SIG-M5 (cell line): ENCODE data around the gene CIPC.

Source experiments
- DNase-seq: peaks from one replicate; lab custom pipeline; 2025; lab: John Stamatoyannopoulos, UW

The CIPC gene

DNA sequence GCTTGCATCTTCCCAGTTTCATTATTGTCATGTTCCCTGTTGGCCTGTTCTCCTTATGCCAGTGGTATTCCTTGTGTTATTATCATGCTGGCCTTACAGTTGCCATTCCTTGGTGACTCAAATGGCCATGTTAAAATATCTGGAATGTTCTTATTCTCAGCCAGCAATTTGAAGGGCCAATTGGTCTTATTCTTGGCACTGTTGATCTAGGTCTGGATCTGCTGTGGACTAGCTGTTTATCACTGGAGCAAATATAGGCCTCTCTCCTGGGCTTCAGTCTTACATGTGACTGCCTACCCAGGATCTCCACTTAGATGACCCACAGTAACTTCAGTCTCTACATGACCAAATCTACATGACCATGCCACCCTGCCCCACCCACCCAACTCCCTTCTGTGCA, 5.4 kb downstream of the CIPC start:
- no peak for DNase-seq

DNA sequence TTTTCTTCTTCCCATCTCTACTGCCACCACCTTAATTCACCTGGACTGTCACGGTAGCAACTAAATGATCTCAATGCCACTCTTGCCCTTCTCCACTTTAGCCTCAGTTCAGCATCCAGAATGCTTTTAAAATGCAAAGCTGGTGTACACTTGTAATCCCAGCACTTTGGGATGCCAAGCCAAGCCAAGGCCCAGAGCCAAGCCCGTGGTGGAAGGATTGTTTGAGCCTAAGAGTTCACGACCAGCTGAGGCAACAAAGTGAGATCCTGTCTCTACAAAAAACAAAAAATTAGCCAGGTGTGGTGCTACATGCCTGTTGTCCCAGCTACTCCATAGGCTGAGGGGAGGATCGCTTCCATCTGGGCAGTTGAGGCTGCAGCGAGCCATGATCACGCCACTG, 5.9 kb downstream of the CIPC start:
- no peak for DNase-seq

DNA sequence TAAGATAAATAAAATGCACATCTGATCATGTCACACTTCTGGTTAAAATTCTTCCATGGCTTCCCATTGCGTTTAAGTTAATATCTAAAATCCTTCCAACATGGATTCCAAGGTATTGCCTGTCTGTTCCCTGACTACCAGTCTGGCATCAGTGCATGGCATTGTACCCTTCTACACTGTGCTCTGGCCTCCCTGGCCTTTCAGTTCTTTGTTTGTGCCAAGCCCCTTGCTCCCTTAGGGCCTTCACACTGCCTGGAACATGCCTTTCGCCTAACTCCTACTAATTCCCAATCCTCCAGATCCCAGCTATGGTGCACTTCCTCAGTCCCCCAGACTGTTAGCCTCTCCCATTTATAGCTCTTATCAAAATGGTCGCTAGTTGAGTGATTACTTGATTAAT, 6.3 kb downstream of the CIPC start:
- DNase-seq = no peak

DNA sequence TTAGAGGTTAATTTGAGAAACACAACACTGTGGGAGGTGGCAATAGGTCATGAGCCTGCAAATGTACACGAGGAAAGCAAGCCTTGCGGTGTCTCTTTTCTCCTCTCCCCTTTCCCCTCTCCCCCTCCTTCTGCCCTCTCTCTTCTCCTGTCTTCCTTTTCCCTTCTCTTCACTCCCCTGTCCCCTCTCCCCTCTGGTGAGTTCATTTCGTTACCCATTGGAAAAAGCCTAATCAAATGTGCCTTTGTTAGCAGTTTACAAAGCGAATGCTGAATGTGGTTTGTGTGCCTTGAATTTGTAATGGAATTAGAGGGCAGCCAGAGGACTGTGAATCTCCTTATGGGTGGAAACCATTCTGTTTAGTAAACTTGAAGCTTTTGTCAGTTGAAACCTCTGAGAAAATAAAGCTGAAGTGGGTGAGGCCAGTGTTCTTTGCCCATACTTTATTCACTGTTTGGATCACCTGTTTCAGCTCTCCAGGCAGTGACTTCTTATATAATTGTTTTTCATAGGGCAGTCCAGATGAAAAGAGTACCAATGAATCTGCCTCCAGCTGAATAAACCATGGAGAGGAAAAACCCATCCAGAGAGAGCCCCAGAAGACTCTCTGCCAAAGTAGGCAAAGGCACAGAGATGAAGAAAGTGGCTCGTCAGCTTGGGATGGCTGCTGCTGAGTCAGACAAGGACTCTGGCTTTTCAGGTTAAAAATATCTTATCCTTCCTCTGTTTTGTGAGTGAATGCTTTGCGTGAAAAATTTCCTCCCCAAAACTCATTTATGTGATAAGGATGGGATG, 7.3 kb downstream of the CIPC start:
- DNase-seq = no peak

DNA sequence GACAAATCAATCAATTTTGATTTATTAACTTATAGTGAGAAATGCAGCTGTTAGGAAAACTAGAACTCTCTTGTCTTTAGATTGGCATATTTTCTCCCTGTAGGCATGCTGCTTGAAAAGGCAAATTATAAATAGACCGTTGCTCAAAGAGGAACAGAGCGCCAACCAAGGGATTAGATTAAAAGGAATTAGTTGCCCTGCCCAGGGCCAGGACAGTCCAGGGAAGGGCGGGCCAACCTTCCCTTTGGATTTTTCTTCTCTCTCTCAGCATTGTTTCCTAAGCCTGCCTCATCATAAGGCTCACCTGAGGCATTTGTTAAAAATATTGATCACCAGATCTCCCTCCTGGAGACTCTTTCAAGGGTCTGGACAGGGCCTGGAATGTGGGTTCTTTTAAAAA, 8.6 kb downstream of the CIPC start:
- no peak for DNase-seq

DNA sequence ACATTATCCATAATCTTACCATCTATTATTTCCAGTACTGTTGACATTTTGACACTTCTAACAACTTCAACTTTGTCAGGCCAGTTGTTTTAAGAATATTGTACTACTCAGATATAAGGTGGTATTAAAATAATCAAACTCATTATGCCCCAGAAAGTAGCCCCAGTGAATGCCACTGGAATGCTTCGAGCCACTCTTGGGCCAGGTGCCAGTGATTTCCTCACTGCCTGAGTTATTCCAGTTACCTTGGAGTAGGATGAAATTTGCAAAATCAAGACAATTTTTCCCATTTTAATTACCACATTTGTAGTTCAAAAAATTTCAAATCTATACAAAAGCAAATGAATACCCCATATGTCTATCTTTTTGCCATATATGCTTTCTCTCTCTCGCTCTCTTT, 9.2 kb downstream of the CIPC start:
- no peak for DNase-seq

DNA sequence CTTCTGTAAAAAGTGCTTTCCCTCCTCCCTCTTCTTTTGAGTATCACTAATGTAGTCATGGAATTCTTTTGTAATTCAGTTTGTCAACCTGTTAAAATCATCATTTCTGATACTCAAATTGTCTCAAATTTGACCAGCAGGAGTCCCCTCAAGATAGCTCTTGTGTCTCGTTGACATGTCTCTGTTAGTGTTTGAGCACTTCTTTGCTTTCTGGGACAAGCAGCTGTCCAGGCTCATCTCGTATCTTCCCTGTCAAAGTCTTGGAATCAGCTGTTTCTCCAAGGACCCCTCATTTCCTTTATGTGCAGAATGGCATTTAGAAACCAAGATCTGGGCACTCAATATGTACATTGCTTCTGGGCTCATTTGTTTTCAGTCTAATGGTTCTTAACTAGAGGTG, 10.7 kb downstream of the CIPC start:
- no peak for DNase-seq

DNA sequence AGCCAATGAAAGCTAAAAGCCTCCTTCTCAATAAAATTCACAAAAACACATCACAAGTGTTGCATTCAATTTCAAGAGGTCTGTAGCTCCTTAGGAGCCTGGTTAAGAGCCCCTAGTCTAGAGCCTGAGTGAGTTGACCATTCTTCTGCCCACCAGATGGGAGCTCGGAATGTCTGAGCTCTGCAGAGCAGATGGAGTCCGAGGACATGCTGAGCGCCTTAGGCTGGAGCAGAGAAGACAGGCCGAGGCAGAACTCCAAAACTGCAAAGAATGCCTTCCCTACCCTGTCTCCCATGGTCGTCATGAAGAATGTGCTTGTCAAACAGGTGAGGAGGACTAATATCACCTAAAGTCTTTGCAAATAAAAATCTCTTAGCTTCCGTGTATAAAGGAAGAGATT, 11.6 kb downstream of the CIPC start:
- DNase-seq = no peak

DNA sequence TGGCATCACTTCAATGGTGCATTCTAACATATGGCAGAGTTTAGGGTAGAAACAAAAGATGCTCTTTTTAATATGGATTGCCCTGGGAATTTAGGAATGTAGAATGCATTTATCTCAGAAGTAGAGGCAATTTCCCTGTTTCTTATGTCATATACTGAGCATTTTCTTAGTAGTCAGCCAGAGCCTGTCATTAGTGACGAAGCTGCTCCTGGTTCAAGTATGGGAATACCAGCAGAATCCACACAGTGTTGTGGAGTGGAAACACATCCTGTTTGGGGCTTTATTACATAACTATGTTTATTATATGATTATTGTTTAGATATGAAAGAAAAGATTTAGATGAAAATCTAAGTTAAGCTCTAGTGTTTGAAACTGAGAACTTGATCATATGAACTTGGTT, 12.2 kb downstream of the CIPC start:
- DNase-seq = no peak

DNA sequence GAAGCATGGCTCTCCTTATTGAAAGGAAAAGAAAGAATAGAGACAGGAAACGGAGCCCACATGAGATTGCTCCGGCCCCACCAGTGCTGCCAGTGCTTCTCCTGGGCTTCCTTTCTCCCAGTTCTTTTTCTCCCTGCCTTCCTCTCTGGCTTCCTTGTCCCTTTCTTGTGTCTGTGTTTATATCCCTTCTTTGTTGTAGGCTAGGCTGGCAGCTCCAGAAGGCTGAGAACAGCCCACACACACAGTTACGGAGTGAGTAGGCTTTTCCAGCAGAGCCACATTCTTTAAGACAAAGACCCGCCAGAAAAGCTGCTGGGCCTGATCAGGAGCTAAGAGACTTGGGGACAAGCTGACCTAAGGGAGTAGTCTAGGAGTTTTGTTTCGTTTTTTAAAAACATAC, 13.0 kb downstream of the CIPC start:
- DNase-seq = no peak

DNA sequence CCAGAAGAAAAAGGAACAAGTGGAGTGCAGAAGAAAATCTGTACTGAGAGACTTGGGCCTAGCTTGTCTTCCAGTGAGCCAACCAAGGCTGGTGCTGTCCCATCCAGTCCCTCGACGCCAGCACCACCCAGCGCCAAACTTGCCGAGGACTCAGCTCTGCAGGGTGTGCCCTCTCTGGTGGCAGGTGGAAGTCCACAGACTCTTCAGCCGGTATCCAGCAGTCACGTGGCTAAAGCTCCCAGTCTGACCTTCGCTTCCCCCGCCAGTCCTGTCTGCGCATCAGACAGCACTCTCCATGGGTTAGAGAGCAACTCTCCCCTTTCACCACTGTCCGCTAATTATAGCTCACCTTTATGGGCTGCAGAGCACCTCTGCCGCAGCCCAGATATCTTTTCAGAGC, 15.6 kb downstream of the CIPC start:
- no peak for DNase-seq

DNA sequence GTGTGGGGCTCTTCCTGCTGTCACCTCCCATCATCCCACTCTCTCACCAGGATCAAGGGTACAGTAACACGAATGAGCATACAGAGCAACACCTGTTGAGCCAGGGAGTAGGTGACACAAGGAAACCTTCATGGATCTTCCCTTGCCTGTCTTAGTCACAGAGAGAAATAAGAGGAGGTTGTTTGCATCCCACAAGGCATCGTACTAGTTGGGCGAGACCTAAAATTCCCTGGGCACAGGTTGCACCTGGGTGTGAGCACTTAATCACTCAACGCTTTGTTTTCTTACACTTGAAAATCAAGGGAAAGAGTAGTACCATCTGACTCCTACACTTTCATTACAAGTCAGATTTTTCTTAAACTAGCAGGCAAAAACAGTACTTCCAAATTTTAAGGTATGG, 16.6 kb downstream of the CIPC start:
- DNase-seq = no peak

DNA sequence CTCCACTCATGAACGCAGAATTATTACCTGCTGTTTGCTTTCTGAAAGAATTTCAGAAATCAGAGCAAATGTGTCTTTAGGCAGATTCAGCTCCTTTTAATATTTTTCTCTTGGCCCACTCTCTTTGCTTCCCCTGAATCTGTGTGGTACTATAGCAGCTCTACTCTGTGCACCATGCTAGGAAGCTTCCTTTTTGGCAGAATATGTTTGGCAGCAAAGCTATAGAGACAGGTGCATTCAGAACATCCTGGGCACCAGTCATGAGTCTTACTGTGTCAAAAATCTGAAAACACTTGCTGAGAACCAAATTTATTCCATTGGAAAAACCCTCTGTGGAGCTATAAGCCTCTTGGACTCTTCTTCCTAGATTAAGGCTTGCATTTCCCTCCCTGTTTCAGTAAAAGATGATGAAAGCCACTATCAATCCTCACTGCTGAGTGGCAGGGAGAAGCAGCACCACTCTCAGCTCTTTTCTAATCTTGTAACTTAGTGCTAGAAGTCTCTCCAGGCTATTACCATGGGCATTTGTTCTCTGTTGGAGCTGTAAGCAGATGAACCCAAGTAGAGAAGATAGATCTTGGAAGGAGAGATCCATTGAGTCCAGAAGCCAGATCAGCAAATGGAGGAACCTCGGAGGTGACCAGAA, 18.2 kb downstream of the CIPC start:
- DNase-seq = no peak

DNA sequence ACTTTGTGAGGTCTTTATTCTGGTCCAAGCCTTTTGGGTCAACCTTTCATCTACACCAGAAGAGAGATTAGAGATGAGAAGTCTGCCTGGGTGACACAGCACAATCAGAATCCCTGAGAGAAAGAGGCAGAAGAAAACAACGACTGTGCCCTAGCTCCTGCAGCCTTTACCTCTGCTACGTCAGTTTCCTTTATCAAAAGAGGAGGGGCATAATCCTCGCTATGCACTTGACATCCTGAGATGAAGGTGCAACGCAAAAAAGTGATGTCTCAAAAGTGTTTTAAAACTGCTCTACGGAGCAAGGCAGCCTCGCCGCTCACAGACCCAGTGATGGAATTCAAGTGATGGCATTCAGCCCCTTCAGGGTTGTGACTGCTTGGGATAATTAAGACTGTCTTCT, 21.8 kb downstream of the CIPC start:
- DNase-seq = no peak

DNA sequence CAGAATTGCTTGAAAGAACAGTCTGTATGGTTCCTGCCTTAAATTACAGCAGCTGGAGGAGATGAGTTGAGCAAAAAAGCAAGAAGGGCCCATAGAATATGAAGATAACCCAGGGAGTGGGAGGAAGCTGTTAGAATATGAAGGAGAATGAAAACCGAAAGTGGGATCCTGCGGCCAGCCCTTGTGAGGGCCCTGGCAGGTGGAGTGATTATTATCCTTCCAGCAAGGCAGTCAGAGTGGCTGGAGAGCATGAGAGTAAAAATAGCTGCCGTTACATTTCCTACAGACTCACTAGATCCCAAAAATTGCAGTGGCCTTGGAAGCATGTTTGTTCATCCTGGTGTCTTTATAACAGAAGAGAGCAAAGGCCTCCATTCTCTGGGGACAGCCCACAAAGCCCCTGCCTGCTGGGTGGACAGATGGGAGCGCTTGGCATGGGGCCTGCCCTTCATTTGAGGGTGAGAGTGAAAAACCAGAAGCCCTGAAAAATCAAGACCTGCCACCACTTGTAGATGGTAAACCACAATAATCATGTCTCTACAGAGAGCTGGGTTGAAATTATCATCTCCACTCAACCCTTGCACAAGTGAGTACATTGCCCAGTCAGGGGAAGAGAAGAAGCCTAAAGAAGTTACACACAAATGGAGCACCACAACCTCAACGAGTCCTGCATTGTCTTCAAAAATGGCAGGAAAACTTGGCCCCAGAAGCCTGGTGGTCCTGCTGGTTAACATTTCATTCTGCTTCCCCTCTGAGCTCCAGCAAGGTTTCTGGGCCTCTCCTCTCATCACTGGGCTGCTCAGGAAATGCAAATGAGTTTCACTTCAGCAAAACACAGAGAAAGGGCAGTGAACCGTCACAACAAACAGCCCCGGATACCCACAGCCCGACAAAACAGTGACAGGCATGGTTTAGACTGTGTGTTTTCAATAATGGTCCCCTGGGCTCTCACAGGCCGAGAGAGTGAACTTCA, 23.0 kb downstream of the CIPC start:
- peak; percentile 2 for DNase-seq

DNA sequence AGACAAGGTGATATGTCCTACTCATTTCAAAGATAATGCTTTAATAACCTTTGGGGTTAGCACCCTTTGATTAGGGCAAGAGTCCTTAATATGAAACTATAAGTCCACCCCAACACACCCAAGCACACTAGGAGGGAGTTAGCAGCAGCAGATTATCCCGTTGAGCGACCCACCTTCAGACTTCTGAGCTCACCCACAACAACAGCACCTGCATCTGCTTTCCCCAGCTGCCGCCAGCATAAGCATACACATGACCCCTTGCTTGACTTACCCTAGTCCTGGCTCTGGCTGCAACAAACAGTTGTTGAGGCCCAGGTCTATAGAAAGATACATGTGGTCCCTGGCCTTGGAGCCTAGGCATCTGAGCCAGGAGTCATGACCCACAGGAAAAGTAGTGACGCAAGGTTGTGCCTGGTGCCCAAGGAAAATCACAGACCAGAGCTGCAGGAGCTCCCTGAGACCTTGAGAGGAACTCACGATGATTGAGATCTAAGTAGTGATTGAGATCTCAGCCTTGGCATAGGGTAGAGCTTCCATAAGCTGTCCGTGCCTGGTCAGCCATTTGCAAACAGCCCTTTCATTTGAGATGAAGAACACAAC, 24.6 kb downstream of the CIPC start:
- DNase-seq = no peak

DNA sequence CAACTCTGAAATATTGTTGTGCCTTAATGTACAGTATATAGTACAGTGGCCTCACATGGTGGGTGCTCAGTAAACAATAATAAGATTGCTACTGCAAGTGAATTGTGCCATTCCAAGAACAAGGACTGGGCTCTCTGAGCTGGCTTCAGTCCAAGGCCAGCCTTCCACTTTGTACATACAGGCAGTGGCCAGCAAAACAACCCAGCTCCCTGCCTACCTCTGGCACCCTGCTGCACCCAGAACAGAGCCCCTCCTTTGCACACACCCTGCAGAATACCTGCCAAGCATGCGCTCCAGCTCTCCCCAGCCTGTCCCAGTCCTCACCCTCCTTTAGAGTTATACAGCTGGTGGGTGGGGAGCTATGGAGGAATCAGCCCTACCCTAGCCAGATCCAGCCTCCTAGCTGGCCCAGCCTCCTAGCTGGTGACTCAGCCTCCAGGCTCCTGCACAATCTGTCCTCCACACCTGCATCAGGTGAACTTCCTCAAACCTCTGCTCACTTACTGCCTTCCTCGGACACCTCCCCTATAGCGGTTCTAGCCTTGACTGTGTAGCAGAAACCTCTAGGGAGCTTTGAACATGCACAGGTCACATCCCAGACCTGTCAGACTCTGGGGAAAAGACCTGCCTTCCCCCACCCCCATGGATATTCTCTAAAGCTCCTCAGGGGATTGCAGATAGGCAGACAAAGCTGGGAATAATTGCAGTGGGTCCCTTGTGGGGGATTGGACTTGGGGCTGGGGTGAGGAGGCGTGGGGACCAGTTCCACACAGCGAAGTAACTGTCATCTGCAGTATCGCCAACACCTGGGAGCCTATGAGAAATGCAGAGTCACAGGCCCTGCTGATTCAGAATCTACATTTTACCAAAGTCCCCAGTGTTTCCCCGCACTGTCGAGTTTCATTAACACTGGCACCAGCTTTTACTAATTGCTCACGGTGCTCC, 25.6 kb downstream of the CIPC start:
- no peak for DNase-seq

DNA sequence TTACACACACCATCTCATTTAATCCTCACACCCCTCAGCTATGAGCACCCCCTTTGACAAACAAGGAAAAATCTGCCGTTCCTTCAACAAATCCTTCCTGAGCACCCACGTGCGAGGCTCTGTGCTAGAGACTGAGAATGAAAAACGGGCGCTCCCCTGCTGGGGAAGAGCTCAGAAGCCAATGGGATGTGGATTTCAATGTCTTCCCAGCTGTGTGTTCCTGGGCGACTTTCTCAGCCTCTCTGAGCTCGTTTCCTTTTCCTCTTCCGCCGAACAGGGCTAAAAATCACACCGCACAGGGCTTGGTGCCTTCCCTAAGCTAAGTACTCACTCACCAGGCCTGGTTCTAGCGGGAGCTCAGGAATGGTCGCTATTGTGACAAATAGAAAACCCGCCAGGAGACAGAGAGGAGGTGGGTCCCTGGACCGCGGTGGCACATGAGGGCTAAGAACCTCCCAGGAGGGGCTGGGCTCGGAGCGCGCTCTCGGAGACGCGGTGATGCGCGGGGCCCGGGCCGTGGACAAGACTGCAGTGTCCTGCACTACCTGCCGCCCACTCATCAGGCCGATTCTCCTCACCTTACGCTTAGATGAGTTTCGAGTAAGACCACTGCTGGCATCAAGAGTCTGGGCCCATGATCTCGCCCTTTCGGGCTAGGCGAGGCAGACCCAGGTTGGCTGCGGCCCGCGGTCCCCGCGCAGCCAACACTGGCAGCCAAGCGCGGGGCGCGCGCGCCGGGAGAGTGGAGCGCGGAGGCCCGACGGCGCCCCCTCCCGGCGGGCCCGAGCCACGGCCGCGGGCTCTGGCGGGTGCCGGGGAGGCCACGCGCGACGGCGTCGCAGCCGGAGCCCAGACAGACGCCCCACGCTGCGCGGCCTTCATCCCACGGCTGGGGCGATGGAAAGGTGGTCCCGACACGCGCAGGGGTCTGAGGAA, 26.6 kb downstream of the CIPC start:
- no peak for DNase-seq

DNA sequence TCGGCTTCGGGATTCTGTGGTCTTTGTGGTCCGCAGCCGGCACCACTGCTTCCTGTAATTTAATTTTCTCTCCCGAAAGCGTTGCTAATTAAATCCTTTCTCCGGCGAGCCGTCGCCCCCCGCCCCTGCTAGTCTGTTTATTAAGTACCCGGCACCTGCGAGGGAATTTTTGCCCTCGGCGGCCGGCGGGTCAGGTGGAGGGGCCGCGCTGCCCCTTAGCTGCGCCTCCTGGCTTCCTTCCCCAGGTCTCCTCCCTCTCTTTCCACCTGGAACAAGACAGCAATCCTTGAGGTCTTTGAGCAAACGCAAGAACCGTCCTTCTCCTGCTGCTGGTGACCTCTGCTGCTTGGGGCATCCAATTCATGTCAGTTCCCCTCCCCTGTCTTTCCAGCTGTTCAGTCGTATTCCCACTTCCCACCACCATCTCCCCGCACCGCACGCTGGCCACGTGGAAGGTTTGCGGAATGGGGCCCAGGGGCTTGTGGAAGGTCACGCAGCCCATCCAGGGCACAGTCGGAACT, 27.3 kb downstream of the CIPC start:
- no peak for DNase-seq

DNA sequence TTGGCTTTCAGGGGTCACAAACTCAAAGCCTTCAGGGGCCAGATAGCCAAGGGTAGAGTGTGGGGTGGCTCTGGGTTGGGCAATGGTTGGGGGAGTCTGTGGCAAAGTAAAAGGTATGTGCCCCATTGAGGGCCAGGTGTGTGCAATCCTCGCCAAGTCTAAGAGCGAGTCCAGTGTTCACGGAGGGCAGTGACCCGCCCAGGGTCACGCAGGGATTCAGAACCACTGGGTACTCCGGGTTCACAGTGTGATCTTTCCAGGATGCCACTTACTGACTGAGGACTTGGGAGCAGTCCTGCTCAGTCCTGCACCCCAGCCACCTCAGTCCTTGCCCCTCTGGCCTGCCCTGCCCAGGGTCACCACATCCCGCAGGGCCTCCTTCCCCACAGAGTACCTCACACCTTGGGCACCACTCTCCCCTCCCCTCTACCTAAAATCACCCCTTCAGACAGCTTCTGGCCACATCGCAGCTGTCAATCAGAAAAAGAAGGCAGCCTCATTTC, 27.8 kb downstream of the CIPC start:
- DNase-seq = no peak
